GM12864 (cell line): ENCODE data around the gene PEX5.

Source experiments
- DNase-seq: peaks from one replicate; pipeline ENCODE4 v3.0.0-alpha.2; 2011; ENCODE audit warnings: low read depth
- H3K4me3 ChIP-seq: 2 replicates; pipeline ENCODE4 v1.5.1; 2011; ENCODE audit warnings: mild to moderate bottlenecking, low read depth, low read length, control low read depth
- TF ChIP-seq, protein P1 (sequence below): IDR thresholded peaks from 2 replicates; pipeline ENCODE4 v1.5.1; 2011; ENCODE audit warnings: low read depth, mild to moderate bottlenecking, moderate library complexity, low read length, control low read depth, inconsistent platforms; ENCODE audit errors: missing control alignments

Gene PEX5

DNA sequence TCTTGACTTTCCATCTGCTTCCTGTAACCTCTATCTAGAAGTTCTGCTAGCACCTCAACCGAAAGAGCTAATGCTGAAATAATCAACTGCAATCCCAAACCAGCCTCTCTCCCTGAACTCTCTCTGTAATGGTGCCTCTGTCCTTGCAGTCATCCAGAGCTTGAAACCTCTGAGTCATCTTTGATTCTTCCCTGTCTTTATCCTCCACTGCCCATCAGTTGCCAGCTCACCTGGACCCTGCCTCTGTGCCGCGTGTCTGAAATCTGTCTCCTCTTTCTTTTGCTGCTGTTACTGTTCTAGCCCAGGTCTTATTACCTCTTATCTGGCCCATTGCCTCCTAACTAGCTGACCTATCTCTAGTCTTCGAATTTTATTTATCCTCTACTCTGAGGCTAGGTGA lies 43.8 kb upstream of the PEX5 start:
- no peak overlapping the region for H3K4me3 ChIP-seq
- TF ChIP-seq, protein P1, sequence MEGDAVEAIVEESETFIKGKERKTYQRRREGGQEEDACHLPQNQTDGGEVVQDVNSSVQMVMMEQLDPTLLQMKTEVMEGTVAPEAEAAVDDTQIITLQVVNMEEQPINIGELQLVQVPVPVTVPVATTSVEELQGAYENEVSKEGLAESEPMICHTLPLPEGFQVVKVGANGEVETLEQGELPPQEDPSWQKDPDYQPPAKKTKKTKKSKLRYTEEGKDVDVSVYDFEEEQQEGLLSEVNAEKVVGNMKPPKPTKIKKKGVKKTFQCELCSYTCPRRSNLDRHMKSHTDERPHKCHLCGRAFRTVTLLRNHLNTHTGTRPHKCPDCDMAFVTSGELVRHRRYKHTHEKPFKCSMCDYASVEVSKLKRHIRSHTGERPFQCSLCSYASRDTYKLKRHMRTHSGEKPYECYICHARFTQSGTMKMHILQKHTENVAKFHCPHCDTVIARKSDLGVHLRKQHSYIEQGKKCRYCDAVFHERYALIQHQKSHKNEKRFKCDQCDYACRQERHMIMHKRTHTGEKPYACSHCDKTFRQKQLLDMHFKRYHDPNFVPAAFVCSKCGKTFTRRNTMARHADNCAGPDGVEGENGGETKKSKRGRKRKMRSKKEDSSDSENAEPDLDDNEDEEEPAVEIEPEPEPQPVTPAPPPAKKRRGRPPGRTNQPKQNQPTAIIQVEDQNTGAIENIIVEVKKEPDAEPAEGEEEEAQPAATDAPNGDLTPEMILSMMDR: no peak
- DNase-seq: no peak

DNA sequence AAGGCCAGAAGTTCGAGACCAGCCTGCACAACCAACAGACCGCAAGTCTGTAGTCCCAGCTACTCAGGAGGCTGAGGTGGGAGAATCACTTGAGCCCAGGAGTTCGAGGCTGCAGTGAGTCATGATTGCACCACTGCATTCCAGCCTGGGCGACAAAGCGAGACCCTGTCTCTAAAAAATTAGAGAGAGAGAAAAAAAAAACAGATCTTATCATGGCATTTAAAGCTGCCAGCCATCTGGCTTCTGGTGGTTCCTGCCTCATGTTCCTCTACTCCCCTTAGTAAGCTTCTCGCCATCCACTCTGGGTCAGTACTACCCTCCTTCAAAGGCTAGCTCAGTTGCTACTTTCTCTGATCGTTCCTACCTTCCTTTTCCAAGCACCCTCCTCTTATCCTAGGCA lies 43.3 kb upstream of the PEX5 start:
- TF ChIP-seq, protein P1: no peak
- DNase-seq: no peak
- H3K4me3 ChIP-seq: no peak overlapping the region

DNA sequence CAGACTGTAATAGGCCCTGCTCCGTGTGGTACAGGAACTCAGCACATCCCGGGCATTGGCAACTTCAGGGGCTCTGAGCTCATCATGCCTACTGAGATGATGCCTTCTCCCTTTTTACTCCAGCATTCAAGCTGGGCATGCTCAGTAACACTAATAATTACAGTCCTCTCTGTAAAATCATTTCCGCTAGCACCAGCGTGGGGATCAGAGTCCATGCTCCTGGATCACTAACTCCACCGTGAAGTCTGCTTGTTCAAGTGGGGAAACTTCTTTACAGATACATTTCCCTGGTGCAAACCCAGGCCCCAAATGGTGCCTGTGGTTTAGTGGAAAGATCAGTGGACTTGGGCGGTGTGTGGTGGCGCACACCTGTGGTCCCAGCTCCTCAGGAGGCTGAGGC lies 42.6 kb upstream of the PEX5 start:
- no peak for DNase-seq
- TF ChIP-seq, protein P1: no peak

DNA sequence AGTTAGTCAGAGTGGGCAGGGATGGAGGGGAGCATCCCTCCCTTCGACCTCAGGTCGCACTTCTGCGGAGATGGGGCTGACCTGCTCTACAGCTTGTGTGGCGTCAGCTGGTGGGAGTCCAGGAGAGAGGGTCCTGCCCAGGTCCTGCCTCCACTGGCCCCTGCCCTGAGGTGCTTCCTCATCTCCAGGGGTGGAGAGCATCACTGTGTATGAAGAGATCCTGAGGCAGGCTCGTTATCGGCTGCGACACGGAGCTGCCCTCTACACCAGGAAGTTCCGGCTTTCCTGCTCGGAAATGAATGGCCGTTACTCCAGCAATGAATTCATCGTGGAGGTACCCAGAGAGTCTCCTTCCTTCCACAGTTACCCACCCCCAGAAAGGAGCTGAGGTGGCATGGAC lies 39.1 kb upstream of the PEX5 start:
- H3K4me3 ChIP-seq: no peak overlapping the region

More for the DNA sequence above, 42.6 kb upstream of the PEX5 start:
- no peak overlapping the region for H3K4me3 ChIP-seq

DNA sequence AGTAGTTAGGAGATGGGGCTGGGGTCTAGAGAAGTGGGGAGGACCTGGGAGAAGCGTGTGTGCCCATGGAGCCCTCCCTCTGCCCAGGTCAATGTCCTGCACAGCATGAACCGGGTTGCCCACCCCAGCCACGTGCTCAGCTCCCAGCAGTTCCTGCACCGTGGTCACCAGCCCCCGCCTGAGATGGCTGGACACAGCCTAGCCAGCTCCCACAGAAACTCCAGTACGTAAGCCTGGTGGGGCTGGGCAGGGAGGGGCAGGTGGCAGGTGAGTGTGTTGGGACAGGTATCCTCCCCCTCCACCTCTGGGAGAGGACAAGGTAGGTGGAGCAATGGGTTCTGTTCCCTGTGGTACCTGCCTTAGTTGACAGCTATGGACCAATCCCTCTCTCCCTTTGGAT lies 38.6 kb upstream of the PEX5 start:
- TF ChIP-seq, protein P1: no peak

More for the DNA sequence above, 39.1 kb upstream of the PEX5 start:
- DNase-seq: no peak
- TF ChIP-seq, protein P1: no peak

DNA sequence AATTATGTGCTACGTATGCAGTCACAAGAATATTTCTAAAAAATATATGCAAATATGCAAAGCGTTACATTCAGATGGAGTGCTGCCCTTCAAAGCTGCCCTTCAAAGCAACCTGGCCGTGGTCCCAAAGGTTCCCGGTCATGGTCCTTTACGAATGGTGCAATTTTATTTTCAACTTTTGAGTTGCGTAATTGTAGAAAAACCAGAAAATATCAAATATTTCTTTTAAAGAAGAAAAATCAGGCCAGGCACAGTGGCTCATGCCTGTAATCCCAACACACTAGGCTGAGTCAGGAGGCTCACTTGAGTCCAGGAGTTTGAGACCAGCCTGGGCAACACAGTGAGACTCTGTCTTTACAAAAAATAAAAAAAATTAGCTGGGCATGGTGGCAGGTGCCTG lies 38.0 kb upstream of the PEX5 start:
- H3K4me3 ChIP-seq: no peak overlapping the region
- TF ChIP-seq, protein P1: no peak
- DNase-seq: no peak

More for the DNA sequence above, 38.6 kb upstream of the PEX5 start:
- DNase-seq: no peak
- H3K4me3 ChIP-seq: no peak overlapping the region

DNA sequence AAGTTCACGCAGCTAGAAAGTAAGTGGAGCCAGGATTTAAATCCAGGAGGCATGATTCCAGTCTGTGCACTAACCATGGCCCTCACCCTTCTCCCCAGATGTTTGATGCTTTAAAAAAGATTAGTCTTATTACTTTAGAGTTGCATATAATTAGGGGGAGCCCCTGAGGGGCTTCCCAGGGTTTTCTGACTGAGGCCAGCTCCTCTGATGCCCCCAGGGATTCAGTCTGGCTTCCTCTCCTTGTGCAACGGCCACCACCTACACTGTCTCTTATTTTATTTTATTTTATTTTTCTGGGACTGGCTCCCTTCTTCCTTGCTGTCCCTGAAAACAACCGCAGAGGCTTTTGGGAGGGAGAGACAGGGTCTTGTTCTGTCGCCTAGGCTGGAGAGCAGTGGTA lies 36.7 kb upstream of the PEX5 start:
- no peak overlapping the region for H3K4me3 ChIP-seq
- TF ChIP-seq, protein P1: no peak
- DNase-seq: no peak
